ENCODE measurements around the gene FUT7. TPM values are rescaled to one million over a fixed set of nuclear protein-coding genes. Genes with fewer than 3 reads are reported as not detected.

The FUT7 gene
- total RNA-seq, 1 experiment from 2014 or later, result not detected

DNA sequence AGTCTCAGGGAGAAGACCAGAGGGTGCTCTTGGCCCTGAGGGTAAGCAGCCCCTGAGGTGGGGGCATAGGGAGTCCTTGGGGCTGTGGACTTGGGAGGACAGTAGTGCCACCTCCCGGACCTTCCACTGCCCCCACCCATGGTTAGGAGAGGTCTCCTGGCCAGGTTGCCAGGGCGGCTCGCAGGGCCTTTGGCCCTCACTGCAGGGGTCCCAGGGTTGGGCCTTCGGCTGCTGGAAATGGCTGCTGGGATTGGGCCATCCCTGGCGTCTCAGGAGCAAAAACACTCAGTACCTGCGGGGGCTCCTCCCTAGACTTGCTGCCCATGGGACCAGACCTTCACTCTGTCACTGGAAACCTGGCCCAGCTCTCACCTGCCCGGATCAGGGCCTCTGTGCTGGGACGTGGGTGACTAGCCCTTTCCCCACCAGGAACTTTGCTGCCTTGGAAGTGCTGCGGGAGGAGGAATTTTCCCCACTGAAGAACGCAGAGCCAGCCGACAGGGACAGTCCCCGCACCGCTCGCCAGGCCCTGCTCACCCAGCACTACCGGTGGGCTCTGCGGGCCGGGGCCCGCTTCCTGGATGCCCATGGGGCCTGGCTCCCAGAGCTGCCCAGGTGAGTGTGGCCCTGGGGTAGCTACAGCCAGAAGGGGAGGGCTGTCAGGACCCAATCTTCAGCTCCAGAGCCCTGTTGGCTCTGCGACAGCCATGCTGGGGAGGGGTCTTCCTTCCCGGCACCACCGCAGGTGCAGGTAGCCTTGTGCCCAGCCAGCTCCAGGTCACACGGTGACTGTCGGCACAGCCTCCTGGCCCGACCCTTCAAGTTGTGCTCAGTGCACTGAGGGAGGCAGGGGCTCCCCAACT lies 48.6 kb upstream of the FUT7 start:
- Histone ChIP-seq H3K9me2 (ENCODE audit: insufficient read depth) (no peaks in the 10 kb centered on the region), H2AFZ (ENCODE audit: low read depth, low read length, poor library complexity, severe bottlenecking) (no peak overlapping the region), H3K27me3 (ENCODE audit: insufficient read depth, low read length) (no peaks in the 10 kb centered on the region), H3K9me3 (ENCODE audit: control insufficient read depth in 1 of 2, insufficient read depth in 1 of 2, low read depth in 1 of 2, low read length in 2 of 2) (no peaks in the 10 kb centered on the region), H3K79me2 (ENCODE audit: insufficient read depth, low read length) (peaks cover 5% of the 10 kb centered on the region; the same call in 1 of the 2 replicates), H3K9ac (ENCODE audit: low read length) (no peak overlapping the region), H3K4me1 (ENCODE audit: control insufficient read depth in 1 of 2, insufficient read depth in 2 of 2, low read length in 2 of 2) (peaks cover 38 to 60% of the 10 kb centered on the region in 2 experiments), H3K27ac (ENCODE audit: low read depth, low read length) (no peak overlapping the region), H3K4me2 (ENCODE audit: low read length) (no peak overlapping the region), H3K36me3 (ENCODE audit: control insufficient read depth in 1 of 2, insufficient read depth in 2 of 2, low read length in 2 of 2) (peaks cover 0 to 8% of the 10 kb centered on the region in 2 experiments; a peak in 1 of 4 replicates), H4K20me1 (ENCODE audit: insufficient read depth) (no peaks in the 10 kb centered on the region), H3K4me3 (replicated peaks in 1 of 2; ENCODE audit: low read depth in 1 of 2, low read length in 2 of 2) (no peak overlapping the region)
- CTCF ChIA-PET, result interaction anchor here (1.1 kb wide), 1 partner anchor 12 kb away, joined by 6 read pairs; no protein-coding TSS in a partner anchor
- RAD21 ChIA-PET (ENCODE audit: low non-redundant PET in 1 of 2, low total read pairs in 2 of 2, uncharacterized antibody in 2 of 2, unreplicated experiment in 2 of 2), result no interaction called here
- no TSS peak for BruUV-seq (replicated peaks)
- no peak for TF ChIP-seq ZFX (IDR thresholded peaks at IDR 0.05)
- no peak for TF ChIP-seq CEBPB (IDR thresholded peaks at IDR 0.05; ENCODE audit: low read depth)
- no peak for TF ChIP-seq ZNF274 (IDR thresholded peaks at IDR 0.05; ENCODE audit: low read depth, low read length)
- no peak for TF ChIP-seq EGR1 (IDR thresholded peaks at IDR 0.05; ENCODE audit: low read depth)
- no peak for TF ChIP-seq ELF1 (IDR thresholded peaks at IDR 0.05; ENCODE audit: borderline replicate concordance, low read depth)
- no peak for TF ChIP-seq SP1 (IDR thresholded peaks at IDR 0.05; ENCODE audit: low read depth)
- TF ChIP-seq EZH2 (IDR thresholded peaks at IDR 0.05), result no peak
- TF ChIP-seq RAD21 (IDR thresholded peaks at IDR 0.05; ENCODE audit: low read depth), result no peak
- TF ChIP-seq, protein P1, sequence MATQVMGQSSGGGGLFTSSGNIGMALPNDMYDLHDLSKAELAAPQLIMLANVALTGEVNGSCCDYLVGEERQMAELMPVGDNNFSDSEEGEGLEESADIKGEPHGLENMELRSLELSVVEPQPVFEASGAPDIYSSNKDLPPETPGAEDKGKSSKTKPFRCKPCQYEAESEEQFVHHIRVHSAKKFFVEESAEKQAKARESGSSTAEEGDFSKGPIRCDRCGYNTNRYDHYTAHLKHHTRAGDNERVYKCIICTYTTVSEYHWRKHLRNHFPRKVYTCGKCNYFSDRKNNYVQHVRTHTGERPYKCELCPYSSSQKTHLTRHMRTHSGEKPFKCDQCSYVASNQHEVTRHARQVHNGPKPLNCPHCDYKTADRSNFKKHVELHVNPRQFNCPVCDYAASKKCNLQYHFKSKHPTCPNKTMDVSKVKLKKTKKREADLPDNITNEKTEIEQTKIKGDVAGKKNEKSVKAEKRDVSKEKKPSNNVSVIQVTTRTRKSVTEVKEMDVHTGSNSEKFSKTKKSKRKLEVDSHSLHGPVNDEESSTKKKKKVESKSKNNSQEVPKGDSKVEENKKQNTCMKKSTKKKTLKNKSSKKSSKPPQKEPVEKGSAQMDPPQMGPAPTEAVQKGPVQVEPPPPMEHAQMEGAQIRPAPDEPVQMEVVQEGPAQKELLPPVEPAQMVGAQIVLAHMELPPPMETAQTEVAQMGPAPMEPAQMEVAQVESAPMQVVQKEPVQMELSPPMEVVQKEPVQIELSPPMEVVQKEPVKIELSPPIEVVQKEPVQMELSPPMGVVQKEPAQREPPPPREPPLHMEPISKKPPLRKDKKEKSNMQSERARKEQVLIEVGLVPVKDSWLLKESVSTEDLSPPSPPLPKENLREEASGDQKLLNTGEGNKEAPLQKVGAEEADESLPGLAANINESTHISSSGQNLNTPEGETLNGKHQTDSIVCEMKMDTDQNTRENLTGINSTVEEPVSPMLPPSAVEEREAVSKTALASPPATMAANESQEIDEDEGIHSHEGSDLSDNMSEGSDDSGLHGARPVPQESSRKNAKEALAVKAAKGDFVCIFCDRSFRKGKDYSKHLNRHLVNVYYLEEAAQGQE (IDR thresholded peaks at IDR 0.05; ENCODE audit: low read depth), result no peak
- TF ChIP-seq YY1 (IDR thresholded peaks at IDR 0.05; ENCODE audit: extremely low read depth, insufficient replicate concordance, low read depth, low read length), result no peak
- no peak for TF ChIP-seq POLR2AphosphoS5 (IDR thresholded peaks at IDR 0.05; ENCODE audit: low read depth, low read length)
- TF ChIP-seq, protein P2, sequence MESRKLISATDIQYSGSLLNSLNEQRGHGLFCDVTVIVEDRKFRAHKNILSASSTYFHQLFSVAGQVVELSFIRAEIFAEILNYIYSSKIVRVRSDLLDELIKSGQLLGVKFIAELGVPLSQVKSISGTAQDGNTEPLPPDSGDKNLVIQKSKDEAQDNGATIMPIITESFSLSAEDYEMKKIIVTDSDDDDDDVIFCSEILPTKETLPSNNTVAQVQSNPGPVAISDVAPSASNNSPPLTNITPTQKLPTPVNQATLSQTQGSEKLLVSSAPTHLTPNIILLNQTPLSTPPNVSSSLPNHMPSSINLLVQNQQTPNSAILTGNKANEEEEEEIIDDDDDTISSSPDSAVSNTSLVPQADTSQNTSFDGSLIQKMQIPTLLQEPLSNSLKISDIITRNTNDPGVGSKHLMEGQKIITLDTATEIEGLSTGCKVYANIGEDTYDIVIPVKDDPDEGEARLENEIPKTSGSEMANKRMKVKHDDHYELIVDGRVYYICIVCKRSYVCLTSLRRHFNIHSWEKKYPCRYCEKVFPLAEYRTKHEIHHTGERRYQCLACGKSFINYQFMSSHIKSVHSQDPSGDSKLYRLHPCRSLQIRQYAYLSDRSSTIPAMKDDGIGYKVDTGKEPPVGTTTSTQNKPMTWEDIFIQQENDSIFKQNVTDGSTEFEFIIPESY (IDR thresholded peaks at IDR 0.05; ENCODE audit: extremely low read depth, insufficient replicate concordance, low read length), result no peak
- TF ChIP-seq, protein P3, sequence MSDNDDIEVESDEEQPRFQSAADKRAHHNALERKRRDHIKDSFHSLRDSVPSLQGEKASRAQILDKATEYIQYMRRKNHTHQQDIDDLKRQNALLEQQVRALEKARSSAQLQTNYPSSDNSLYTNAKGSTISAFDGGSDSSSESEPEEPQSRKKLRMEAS (IDR thresholded peaks at IDR 0.05), result no peak
- no peak for TF ChIP-seq POLR2A (IDR thresholded peaks at IDR 0.05; ENCODE audit: borderline replicate concordance, extremely low read depth, insufficient read depth, insufficient read length)
- no peak for TF ChIP-seq CBX3 (IDR thresholded peaks at IDR 0.05; ENCODE audit: low read depth)
- TF ChIP-seq JUND (IDR thresholded peaks at IDR 0.05), result no peak
- no peak for TF ChIP-seq SIN3A (IDR thresholded peaks at IDR 0.05; ENCODE audit: low read depth)
- TF ChIP-seq, protein P4, sequence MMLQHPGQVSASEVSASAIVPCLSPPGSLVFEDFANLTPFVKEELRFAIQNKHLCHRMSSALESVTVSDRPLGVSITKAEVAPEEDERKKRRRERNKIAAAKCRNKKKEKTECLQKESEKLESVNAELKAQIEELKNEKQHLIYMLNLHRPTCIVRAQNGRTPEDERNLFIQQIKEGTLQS (IDR thresholded peaks at IDR 0.05), result no peak
- TF ChIP-seq TCF7L2 (IDR thresholded peaks at IDR 0.05; ENCODE audit: borderline replicate concordance, extremely low read depth, insufficient read depth, insufficient read length), result no peak
- no peak for TF ChIP-seq FOSL1 (IDR thresholded peaks at IDR 0.05; ENCODE audit: low read depth)
- no peak for ATAC-seq
- POLR2A ChIA-PET, result no interaction called here
- no peak for DNase-seq (ENCODE audit: low read depth, low spot score)
- intact Hi-C loops (cut with micrococcal nuclease), result no loop called here
